ENCODE data around the gene ZNF217. TPM values are rescaled to one million over a fixed set of nuclear protein-coding genes. Genes with fewer than 3 reads are reported as not detected.
"Not testable (repeated sequence)": the region's sequence is repeated elsewhere in the genome, so short reads cannot be mapped to it uniquely, and the experiment has no call there.

The ZNF217 gene
- total RNA-seq (92.6 and 97.7 TPM in 2 replicates), polyA plus RNA-seq (15.5 and 16.0 TPM in 2 replicates), polyA minus RNA-seq (40.6 and 41.7 TPM in 2 replicates)
- total RNA-seq (2013) = 40.8 TPM

DNA sequence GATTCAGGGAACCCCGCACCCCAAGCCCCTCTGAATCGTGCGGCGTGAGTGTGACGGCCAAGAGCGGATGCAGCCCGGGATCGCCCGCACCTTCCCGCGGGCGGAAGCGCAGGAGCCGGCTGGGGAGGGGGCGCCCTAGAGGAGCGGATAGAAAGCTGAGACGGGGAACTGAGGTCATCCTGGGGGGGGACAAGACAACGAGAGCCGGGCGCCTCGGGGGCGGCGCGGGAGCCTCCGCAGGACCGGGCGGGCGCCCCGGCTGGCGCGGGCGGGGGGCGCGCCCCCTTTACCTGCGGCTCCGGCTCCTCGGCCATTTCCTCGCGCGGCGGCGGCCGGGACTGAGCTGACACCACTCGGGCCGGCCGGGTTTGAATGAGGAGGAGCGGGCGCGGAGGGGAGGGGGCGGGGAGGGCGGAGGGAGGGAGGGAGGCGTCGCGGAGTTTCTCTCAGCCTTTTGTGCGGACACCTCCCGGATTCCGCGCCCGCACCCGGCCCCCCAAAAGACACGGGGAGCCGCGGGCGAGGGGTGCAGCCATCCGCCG is at the start of gene ZNF217:
Gene ZNF217, minus strand, starts transcription at position 374 of the 542 bp plus-strand sequence. CDS start 11,013 bp downstream, outside the sequence.
- H3K36me3 ChIP-seq (replicated peaks in 1 of 2; ENCODE audit: control extremely low read depth in 1 of 2, control insufficient read depth in 1 of 2, extremely low read depth in 1 of 2, insufficient read depth in 2 of 2, low read length in 1 of 2); H4K20me1 ChIP-seq (ENCODE audit: control insufficient read depth, insufficient read depth, low read length, poor library complexity, severe bottlenecking); H3K27me3 ChIP-seq (replicated peaks in 1 of 4; ENCODE audit: control extremely low read depth in 1 of 4, control insufficient read depth in 3 of 4, insufficient read depth in 4 of 4, low read length in 3 of 4); H3K9me3 ChIP-seq (ENCODE audit: control extremely low read depth in 1 of 3, control insufficient read depth in 2 of 3, insufficient read depth in 1 of 3, low read length in 2 of 3); H3K9me3 Mint-ChIP-seq (ENCODE audit: insufficient read depth); H3K27me3 Mint-ChIP-seq: not testable (repeated sequence)
- peak; percentile 84 for DNase-seq
- under 1% methylated on average over 32 of the region's 66 CpGs for WGBS (ENCODE audit: insufficient coverage)
- CTCF ChIA-PET = interaction anchor here (1.0 to 2.9 kb wide), 6 partner anchors 14 to 346 kb away, joined by 3 to 21 read pairs (median 6); no protein-coding TSS in a partner anchor
- ATAC-seq (ENCODE audit: low read depth) = peak; percentile 23
- Mint-ChIP-seq H3K27ac (peak within 1 kb of the TSS; percentile 96), H3K4me3 (peak within 1 kb of the TSS; percentile 92), H3K4me1 (peaks cover 56% of the 10 kb centered on the region)
- Histone ChIP-seq H3K4me1 (ENCODE audit: control insufficient read depth in 2 of 2, insufficient read depth in 2 of 2, low read length in 2 of 2) (peaks cover 25 to 26% of the 10 kb centered on the region in 2 donors), H3K79me2 (ENCODE audit: control insufficient read depth, insufficient read depth, low read length) (peaks cover 40% of the 10 kb centered on the region), H3K9ac (ENCODE audit: low read length) (peak within 1 kb of the TSS; percentile 89), H3K27ac (ENCODE audit: low read length in 2 of 2) (peak within 1 kb of the TSS; percentile 92 to 96), H3K4me2 (replicated peaks; ENCODE audit: low read depth, low read length, poor library complexity, severe bottlenecking) (peak within 1 kb of the TSS; percentile 74), H2AFZ (ENCODE audit: insufficient read depth, low read depth, low read length, poor library complexity, severe bottlenecking) (peak within 1 kb of the TSS; percentile 73), H3K4me3 (ENCODE audit: control extremely low read depth in 1 of 5, extremely low read depth in 1 of 5, insufficient read depth in 1 of 5, low read depth in 2 of 5, low read length in 4 of 5) (peak within 1 kb of the TSS; percentile 66 to 91 (median 85))
- POLR2A ChIA-PET = interaction anchor here (0.5 to 2.0 kb wide), 20 partner anchors 13 to 346 kb away, joined by 3 to 20 read pairs (median 4); no protein-coding TSS in a partner anchor
- intact Hi-C loops (cut with micrococcal nuclease) = loop anchor here (1.0 to 5.0 kb wide), 5 partner anchors 15 to 333 kb away; no protein-coding TSS in a partner anchor

DNA sequence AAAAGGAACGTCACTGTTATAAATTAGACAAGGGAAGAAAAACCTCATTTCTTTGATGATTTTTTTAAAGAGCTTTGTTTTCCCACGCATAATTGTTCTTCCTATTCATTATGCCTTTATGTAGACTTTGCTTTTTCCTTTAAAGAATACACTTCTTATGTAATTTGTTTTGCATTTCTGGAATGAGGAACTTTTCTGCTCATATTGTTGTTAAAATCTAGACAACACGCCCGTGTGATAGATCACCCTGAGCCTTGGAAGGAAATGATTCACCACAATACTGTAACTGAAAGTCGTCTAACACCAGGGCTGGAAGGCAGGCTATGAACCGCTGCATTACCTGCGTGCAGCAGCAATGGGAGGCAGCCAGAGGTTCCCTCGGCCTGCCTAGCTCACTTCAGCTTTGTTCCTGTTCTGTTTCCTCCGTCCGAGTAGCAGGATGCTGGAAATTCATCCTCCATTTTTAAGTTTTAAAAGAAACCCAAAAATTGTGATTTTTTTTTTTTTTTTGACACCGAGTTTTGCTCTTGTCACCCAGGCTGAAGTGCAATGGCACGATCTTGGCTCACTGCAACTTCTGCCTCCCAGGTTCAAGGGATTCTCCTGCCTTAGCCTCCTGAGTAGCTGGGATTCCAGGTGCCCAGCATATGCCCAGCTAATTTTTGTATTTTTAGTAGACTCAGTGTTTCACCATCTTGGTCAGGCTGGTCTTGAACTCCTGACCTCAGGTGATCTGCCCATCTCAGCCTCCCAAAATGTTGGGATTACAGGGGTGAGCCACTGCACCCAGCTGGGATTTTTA is 49.6 kb upstream of the ZNF217 start:
- ATAC-seq (ENCODE audit: low read depth) = peak; percentile 90
- Histone ChIP-seq H3K27me3 (replicated peaks in 1 of 4; ENCODE audit: control extremely low read depth in 1 of 4, control insufficient read depth in 3 of 4, insufficient read depth in 4 of 4, low read length in 3 of 4) (no peaks in the 10 kb centered on the region), H3K9ac (ENCODE audit: low read length) (peak overlapping the region; percentile 48), H3K4me2 (replicated peaks; ENCODE audit: low read depth, low read length, poor library complexity, severe bottlenecking) (peak overlapping the region; percentile 71), H3K79me2 (ENCODE audit: control insufficient read depth, insufficient read depth, low read length) (no peaks in the 10 kb centered on the region), H2AFZ (ENCODE audit: insufficient read depth, low read depth, low read length, poor library complexity, severe bottlenecking) (peak overlapping the region; percentile 53), H3K4me1 (ENCODE audit: control insufficient read depth in 2 of 2, insufficient read depth in 2 of 2, low read length in 2 of 2) (peaks cover 23 to 26% of the 10 kb centered on the region in 2 donors), H3K9me3 (ENCODE audit: control extremely low read depth in 1 of 3, control insufficient read depth in 2 of 3, insufficient read depth in 1 of 3, low read length in 2 of 3) (no peaks in the 10 kb centered on the region), H3K4me3 (ENCODE audit: control extremely low read depth in 1 of 5, extremely low read depth in 1 of 5, insufficient read depth in 1 of 5, low read depth in 2 of 5, low read length in 4 of 5) (peak overlapping the region in 4 of 5 experiments; percentile 0 to 43 (median 24)), H4K20me1 (ENCODE audit: control insufficient read depth, insufficient read depth, low read length, poor library complexity, severe bottlenecking) (no peaks in the 10 kb centered on the region), H3K36me3 (replicated peaks in 1 of 2; ENCODE audit: control extremely low read depth in 1 of 2, control insufficient read depth in 1 of 2, extremely low read depth in 1 of 2, insufficient read depth in 2 of 2, low read length in 1 of 2) (no peaks in the 10 kb centered on the region), H3K27ac (ENCODE audit: low read length in 2 of 2) (peak overlapping the region; percentile 64 to 85)
- DNase-seq = peak; percentile 74
- Mint-ChIP-seq H3K4me1 (peaks cover 31% of the 10 kb centered on the region), H3K27ac (peak overlapping the region; percentile 95), H3K4me3 (peak overlapping the region; percentile 82), H3K27me3 (no peaks in the 10 kb centered on the region), H3K9me3 (ENCODE audit: insufficient read depth) (no peaks in the 10 kb centered on the region)
- ChIA-PET CTCF (interaction anchor here (0.7 to 2.1 kb wide), 11 partner anchors 9 to 296 kb away, joined by 4 to 10 read pairs (median 5); no protein-coding TSS in a partner anchor), POLR2A (interaction anchor here (0.6 to 1.7 kb wide), 11 partner anchors 8 to 65 kb away, joined by 3 to 9 read pairs (median 4); partner anchors contain the start of gene ZNF217)
- TF ChIP-seq, protein P1, sequence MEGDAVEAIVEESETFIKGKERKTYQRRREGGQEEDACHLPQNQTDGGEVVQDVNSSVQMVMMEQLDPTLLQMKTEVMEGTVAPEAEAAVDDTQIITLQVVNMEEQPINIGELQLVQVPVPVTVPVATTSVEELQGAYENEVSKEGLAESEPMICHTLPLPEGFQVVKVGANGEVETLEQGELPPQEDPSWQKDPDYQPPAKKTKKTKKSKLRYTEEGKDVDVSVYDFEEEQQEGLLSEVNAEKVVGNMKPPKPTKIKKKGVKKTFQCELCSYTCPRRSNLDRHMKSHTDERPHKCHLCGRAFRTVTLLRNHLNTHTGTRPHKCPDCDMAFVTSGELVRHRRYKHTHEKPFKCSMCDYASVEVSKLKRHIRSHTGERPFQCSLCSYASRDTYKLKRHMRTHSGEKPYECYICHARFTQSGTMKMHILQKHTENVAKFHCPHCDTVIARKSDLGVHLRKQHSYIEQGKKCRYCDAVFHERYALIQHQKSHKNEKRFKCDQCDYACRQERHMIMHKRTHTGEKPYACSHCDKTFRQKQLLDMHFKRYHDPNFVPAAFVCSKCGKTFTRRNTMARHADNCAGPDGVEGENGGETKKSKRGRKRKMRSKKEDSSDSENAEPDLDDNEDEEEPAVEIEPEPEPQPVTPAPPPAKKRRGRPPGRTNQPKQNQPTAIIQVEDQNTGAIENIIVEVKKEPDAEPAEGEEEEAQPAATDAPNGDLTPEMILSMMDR (IDR thresholded peaks at IDR 0.05) = no peak
- TF ChIP-seq EZH2 (IDR thresholded peaks at IDR 0.05; ENCODE audit: borderline replicate concordance, insufficient read depth, low read depth, low read length, poor library complexity, severe bottlenecking) = no peak
- WGBS (ENCODE audit: insufficient coverage) = 1% methylated on average over 9 of the region's 12 CpGs
- intact Hi-C loops (cut with micrococcal nuclease) = loop anchor here (1.0 to 5.0 kb wide), 7 partner anchors 9 to 224 kb away; no protein-coding TSS in a partner anchor

All from B cell (primary cell).